ENCODE measurements around the gene BRCA1.
"Not testable (repeated sequence)": the region's sequence is repeated elsewhere in the genome, so short reads cannot be mapped to it uniquely, and the experiment has no call there.

DNA sequence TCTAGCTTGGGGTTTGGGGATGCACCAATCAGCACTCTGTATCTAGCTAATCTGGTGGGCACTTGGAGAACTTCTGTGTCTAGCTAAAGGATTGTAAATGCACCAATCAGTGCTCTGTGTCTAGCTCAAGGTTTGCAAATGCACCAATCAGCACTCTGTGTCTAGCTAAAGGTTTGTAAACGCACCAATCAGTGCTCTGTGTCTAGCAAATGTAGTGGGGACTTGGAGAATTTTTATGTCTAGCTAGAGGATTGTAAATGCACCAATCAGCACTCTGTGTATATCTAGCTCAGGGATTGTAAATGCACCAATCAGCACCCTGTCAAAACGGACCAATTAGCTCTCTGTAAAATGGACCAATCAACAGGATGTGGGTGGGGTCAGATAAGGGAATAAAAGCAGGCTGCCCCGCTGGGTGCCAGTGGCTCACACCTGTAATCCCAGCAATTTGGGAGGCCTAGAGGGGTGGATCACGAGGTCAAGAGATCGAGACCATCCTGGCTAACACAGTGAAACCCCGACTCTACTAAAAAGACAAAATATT, 2.2 kb upstream of the BRCA1 start:
- TF ChIP-seq, protein P1, sequence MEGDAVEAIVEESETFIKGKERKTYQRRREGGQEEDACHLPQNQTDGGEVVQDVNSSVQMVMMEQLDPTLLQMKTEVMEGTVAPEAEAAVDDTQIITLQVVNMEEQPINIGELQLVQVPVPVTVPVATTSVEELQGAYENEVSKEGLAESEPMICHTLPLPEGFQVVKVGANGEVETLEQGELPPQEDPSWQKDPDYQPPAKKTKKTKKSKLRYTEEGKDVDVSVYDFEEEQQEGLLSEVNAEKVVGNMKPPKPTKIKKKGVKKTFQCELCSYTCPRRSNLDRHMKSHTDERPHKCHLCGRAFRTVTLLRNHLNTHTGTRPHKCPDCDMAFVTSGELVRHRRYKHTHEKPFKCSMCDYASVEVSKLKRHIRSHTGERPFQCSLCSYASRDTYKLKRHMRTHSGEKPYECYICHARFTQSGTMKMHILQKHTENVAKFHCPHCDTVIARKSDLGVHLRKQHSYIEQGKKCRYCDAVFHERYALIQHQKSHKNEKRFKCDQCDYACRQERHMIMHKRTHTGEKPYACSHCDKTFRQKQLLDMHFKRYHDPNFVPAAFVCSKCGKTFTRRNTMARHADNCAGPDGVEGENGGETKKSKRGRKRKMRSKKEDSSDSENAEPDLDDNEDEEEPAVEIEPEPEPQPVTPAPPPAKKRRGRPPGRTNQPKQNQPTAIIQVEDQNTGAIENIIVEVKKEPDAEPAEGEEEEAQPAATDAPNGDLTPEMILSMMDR (IDR thresholded peaks at IDR 0.05), result not testable (repeated sequence)
- not testable (repeated sequence) for TF ChIP-seq EP300, POLR2AphosphoS5 (IDR thresholded peaks at IDR 0.05)

Measured in suprapubic skin (tissue), 4 donors.